ENCODE measurements around the gene BAIAP2L1. TPM values are rescaled to one million over a fixed set of nuclear protein-coding genes. Genes with fewer than 3 reads are reported as not detected.

Gene BAIAP2L1
- total and polyA plus RNA-seq, 2 of the 8 experiments (the other 6 are each of a cell fraction or from before 2014, with no cell fraction given): 19.2 to 42.9 TPM

DNA sequence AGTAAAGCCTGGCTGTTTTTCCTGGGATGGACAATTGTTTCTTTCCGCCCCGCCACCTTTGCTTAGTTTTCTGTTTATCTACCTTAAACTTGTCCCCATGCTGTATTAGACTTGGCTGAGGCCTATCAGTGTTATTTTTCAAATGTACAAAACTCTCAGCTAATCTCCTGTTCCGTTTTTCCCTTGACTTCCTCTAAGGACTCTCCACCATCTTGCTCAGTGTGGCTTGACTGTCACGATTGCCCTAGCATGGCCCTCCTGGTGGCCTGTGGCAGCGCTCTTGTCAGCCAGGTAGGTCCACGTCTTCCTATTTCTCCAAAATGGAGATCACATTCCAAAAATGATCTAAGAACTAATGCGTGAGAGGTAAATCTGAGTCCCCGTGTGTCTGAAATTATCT lies 36.7 kb downstream of the BAIAP2L1 start:
- H2AFZ ChIP-seq (ENCODE audit: low read length): no peak overlapping the region
- H3K4ac ChIP-seq (replicated peaks; ENCODE audit: insufficient read length, low read depth, low read length): no peak overlapping the region
- no peak overlapping the region; a peak in 1 of 4 replicates for H3K4me2 ChIP-seq (ENCODE audit: insufficient read depth in 1 of 2, low read depth in 2 of 2, low read length in 2 of 2)
- no peak overlapping the region; the same call in 1 of the 2 replicates for H4K8ac ChIP-seq (ENCODE audit: extremely low read depth, insufficient read depth, low read length)
- no peaks in the 10 kb centered on the region; a peak in 1 of 7 replicates for H3K27me3 ChIP-seq (replicated peaks in 1 of 4; ENCODE audit: control insufficient read depth in 3 of 4, extremely low read depth in 1 of 4, insufficient read depth in 3 of 4, low read length in 3 of 4)
- FAIRE-seq (no peak), DNase-seq (ENCODE audit: low read depth in 1 of 2, low spot score in 2 of 2) (no peak)
- no peak overlapping the region for H3K4me3 ChIP-seq (ENCODE audit: extremely low read depth in 1 of 4, insufficient read depth in 2 of 4, low read depth in 3 of 4, low read length in 4 of 4)
- CTCF ChIA-PET (ENCODE audit: partially characterized antibody): interaction anchor here (0.9 to 1.0 kb wide), 2 partner anchors 35 to 41 kb away, joined by 3 to 4 read pairs; no protein-coding TSS in a partner anchor
- TF ChIP-seq POU5F1 (IDR thresholded peaks at IDR 0.05; ENCODE audit: low read depth, low read length) (no peak), YY1 (IDR thresholded peaks at IDR 0.05; ENCODE audit: low read depth, low read length) (peak; percentile 79), SIRT6 (IDR thresholded peaks at IDR 0.05; ENCODE audit: low read length) (no peak), TBP (IDR thresholded peaks at IDR 0.05; ENCODE audit: low read depth, low read length) (no peak), JUND (IDR thresholded peaks at IDR 0.05; ENCODE audit: low read length) (no peak), RNF2 (IDR thresholded peaks at IDR 0.05; ENCODE audit: borderline replicate concordance, low read depth, low read length, missing control alignments, poor library complexity, severe bottlenecking) (no peak)
- POLR2A ChIA-PET (ENCODE audit: partially characterized antibody): no interaction called here
- H2BK120ac ChIP-seq (replicated peaks; ENCODE audit: low read depth, low read length): no peak overlapping the region
- peaks cover 9 to 20% (median 10%) of the 10 kb centered on the region in 4 experiments for H3K4me1 ChIP-seq (replicated peaks in 1 of 4; ENCODE audit: control insufficient read depth in 3 of 4, insufficient read depth in 4 of 4, low read length in 3 of 4)
- no peaks in the 10 kb centered on the region for H3K9me3 ChIP-seq (ENCODE audit: insufficient read depth in 2 of 2, low read depth in 1 of 2, low read length in 1 of 2)
- no peak overlapping the region for H4K5ac ChIP-seq (ENCODE audit: insufficient read length, low read depth, low read length)
- no peaks in the 10 kb centered on the region; the same call in 1 of the 2 replicates for H3K79me1 ChIP-seq (ENCODE audit: low read depth, low read length)
- H3K36me3 ChIP-seq (ENCODE audit: control insufficient read depth in 2 of 4, insufficient read depth in 4 of 4, low read length in 3 of 4): peaks cover 0 to 3% (median 0%) of the 10 kb centered on the region in 4 experiments; a peak in 1 of 8 replicates
- H2BK5ac ChIP-seq (ENCODE audit: low read depth, low read length): no peak overlapping the region
- H2BK12ac ChIP-seq (ENCODE audit: low read depth, low read length): 0 out of 2 replicates have a peak overlapping the region, but pooled peaks have one; percentile 17
- H3K23me2 ChIP-seq (ENCODE audit: low read depth, low read length): peaks cover 2% of the 10 kb centered on the region; the same call in 1 of the 2 replicates
- no peak overlapping the region for H3K23ac ChIP-seq (ENCODE audit: insufficient read length)
- H4K20me1 ChIP-seq (replicated peaks in 1 of 2; ENCODE audit: control insufficient read depth in 1 of 2, insufficient read depth in 2 of 2, low read length in 2 of 2): peaks cover 5 to 14% of the 10 kb centered on the region in 2 experiments
- no peak overlapping the region for H3K27ac ChIP-seq (ENCODE audit: low read depth, low read length)
- no peak overlapping the region for H2BK20ac ChIP-seq (ENCODE audit: low read length)
- H4K91ac ChIP-seq (replicated peaks; ENCODE audit: insufficient read length, low read length): no peak overlapping the region
- H3K9ac ChIP-seq (replicated peaks in 1 of 4; ENCODE audit: extremely low read depth in 1 of 4, low read depth in 3 of 4, low read length in 3 of 4): no peak overlapping the region
- peaks cover 0 to 14% of the 10 kb centered on the region in 2 experiments; a peak in 1 of 4 replicates for H3K79me2 ChIP-seq (ENCODE audit: control insufficient read depth in 1 of 2, insufficient read depth in 2 of 2, low read length in 2 of 2)
- H2BK15ac ChIP-seq (ENCODE audit: low read length): 0 out of 2 replicates have a peak overlapping the region, but pooled peaks have one; percentile 16
- H2AK5ac ChIP-seq (ENCODE audit: low read depth, low read length): no peak overlapping the region
- H3K14ac ChIP-seq (ENCODE audit: insufficient read length): no peak overlapping the region
- no peak overlapping the region for H3K56ac ChIP-seq (replicated peaks; ENCODE audit: insufficient read length, low read depth, low read length)
- no peak overlapping the region for H3K18ac ChIP-seq (ENCODE audit: extremely low read depth, low read length)
- 93% methylated on average over 8 of the region's 8 CpGs; no CpG with 5 or more reads in 1 of the 2 experiments for WGBS, 2 experiments (ENCODE audit: extremely low coverage in 1 of 2, insufficient coverage in 1 of 2, insufficient read length in 1 of 2, insufficient replicate concordance in 2 of 2, low coverage in 1 of 2, low lambda C conversion rate in 2 of 2, missing lambda C conversion rate in 1 of 2)
